Calu3 (cell line): ENCODE measurements around the gene PPM1G. TPM values are rescaled to one million over a fixed set of nuclear protein-coding genes. Genes with fewer than 3 reads are reported as not detected.
"Not testable (repeated sequence)": the region's sequence is repeated elsewhere in the genome, so short reads cannot be mapped to it uniquely, and the experiment has no call there.

Experiments used
- BruUV-seq: library from RNA; stranded (reverse); fragments of 400-500 nt; replicated peaks from 2 replicates; lab custom pipeline; 2021; lab: Mats Ljungman, UMichigan
- CTCF ChIA-PET: fragments of 300-600 bp; sonication (Branson Sonifier 250); formaldehyde crosslinking; loops from one replicate; lab custom pipeline; 2022; ENCODE audit warnings: antibody characterized with exemption; lab: Charles Lee
- DNase-seq: peaks from one replicate; pipeline ENCODE4 v3.0.0; 2022
- H3K27ac Mint-ChIP-seq: one replicate; pipeline ENCODE4 v1.8.0; 2022; ENCODE audit warnings: mixed read lengths; ENCODE audit not compliant: unreplicated experiment
- H3K27me3 Mint-ChIP-seq: one replicate; pipeline ENCODE4 v1.8.0; 2022; ENCODE audit warnings: mixed read lengths; ENCODE audit not compliant: unreplicated experiment
- H3K36me3 Mint-ChIP-seq: one replicate; pipeline ENCODE4 v1.8.0; 2022; ENCODE audit warnings: mild to moderate bottlenecking, moderate library complexity, mixed read lengths; ENCODE audit not compliant: insufficient read depth, unreplicated experiment
- H3K4me1 Mint-ChIP-seq: one replicate; pipeline ENCODE4 v1.8.0; 2022; ENCODE audit warnings: mild to moderate bottlenecking, low read depth, mixed read lengths; ENCODE audit not compliant: unreplicated experiment
- H3K4me3 Mint-ChIP-seq: one replicate; pipeline ENCODE4 v1.8.0; 2022; ENCODE audit warnings: mild to moderate bottlenecking, low read depth, moderate library complexity, mixed read lengths; ENCODE audit not compliant: unreplicated experiment
- H3K9me3 Mint-ChIP-seq: one replicate; pipeline ENCODE4 v1.8.0; 2022; ENCODE audit warnings: low read depth, mixed read lengths; ENCODE audit not compliant: unreplicated experiment
- CTCF ChIP-seq: fragments of 200-600 bp; IDR thresholded peaks from one replicate; pipeline ENCODE4 v1.8.0; 2022; ENCODE audit warnings: antibody characterized with exemption; ENCODE audit not compliant: unreplicated experiment
- intact Hi-C: fragments of 100-400 bp; cut with micrococcal nuclease; formaldehyde crosslinking; loops from one replicate; pipeline ENCODE4 v1.10.0; 2022; ENCODE audit not compliant: unreplicated experiment
- total RNA-seq: library from RNA; stranded (reverse); gene quantifications from 2 replicates; pipeline ENCODE4 v1.2.3, GENCODE V29; 2022

The PPM1G gene
- total RNA-seq, 1 experiment from 2014 or later: 118 TPM

DNA sequence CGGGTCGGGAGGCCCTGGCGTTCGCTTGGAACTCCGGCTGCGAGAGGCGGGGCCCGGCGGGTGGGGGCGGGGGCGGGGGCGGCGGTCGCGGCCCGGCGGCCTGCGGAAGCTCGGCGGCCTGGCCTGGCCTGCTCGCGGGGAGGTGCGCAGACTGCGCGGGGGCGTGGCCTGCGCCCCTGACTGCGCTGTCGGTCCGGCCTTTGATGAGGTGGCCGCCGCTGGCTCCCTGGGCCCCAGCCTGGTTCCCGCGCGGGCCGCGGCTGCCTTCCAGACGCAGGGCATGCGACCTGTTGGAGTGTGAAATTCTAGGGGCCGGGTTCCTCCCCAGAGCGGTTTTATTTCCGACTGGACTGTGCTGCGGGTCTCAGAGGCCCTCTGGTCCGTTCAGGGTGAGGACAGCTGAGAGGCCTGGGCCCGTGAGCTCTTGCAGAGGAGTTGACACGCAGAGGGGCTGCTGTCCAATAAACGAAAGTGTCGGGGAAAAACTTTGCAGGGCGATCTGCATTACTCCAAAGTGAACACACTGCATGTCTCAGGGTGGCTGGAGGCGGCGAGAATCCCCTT lies 19.7 kb upstream of the PPM1G start:
- no TSS peak for BruUV-seq
- intact Hi-C loops: no loop called here
- no peak for TF ChIP-seq CTCF
- H3K27ac Mint-ChIP-seq: peak overlapping the region; percentile 77
- H3K36me3 Mint-ChIP-seq: peaks cover 39% of the 10 kb centered on the region
- H3K27me3 Mint-ChIP-seq: no peaks in the 10 kb centered on the region
- DNase-seq: peak; percentile 89
- H3K4me1 Mint-ChIP-seq: no peaks in the 10 kb centered on the region
- peak overlapping the region; percentile 97 for H3K4me3 Mint-ChIP-seq
- H3K9me3 Mint-ChIP-seq: no peaks in the 10 kb centered on the region
- CTCF ChIA-PET: interaction anchor here (0.5 to 3.0 kb wide), 5 partner anchors 10 to 254 kb away, joined by 3 to 18 read pairs (median 3); partner anchors contain the start of gene PPM1G

DNA sequence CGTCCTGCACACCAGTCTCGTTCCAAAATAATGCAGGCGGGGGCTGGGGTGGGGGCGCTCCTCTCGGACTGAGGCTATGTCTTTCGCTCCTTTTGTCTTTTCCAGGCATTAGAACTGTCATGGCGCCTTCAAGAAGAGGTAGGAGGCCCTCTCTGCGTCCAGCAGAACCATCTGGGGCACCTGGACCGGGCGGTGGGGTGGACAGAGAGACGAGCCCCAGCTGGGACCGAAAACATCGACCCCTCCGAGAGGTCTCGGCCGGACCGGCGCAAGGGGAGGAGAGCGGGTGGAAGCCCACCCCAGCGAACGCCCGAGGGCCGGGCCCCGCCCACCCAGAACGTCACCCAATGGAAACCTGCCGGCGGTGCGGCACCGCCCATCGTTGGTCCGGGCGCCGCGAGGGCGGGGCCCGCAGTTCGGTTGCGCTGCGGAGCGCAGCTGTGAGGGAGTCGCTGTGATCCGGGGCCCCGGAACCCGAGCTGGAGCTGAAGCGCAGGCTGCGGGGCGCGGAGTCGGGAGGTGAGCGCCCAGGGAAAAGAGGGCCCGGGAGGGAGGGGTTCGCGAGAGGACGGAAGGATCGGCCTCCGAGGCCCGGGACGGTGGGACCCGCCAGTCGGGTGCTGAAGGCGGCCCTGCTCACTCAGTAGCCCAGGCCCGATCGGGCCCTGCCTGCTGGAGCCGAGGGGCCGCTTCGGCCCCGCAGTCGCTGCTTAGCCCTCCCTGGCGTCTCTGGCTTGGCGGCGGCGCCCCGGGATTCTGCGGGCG lies 19.0 kb upstream of the PPM1G start, which contains the start of gene NRBP1:
Gene NRBP1 (plus strand): TSS at position 419 of the 765 bp plus-strand sequence. CDS start 4,643 bp downstream, outside the sequence.
- intact Hi-C loops: no loop called here
- CTCF ChIA-PET: interaction anchor here (1.2 to 3.0 kb wide), 3 partner anchors 10 to 255 kb away, joined by 3 to 18 read pairs (median 3); partner anchors contain the start of gene PPM1G
- Mint-ChIP-seq H3K9me3 (no peaks in the 10 kb centered on the region), H3K36me3 (peaks cover 34% of the 10 kb centered on the region), H3K4me3 (peak within 1 kb of the TSS; percentile 97), H3K27ac (peak within 1 kb of the TSS; percentile 77), H3K27me3 (no peaks in the 10 kb centered on the region), H3K4me1 (no peaks in the 10 kb centered on the region)
- peak; percentile 97 for DNase-seq
- no TSS peak for BruUV-seq
- no peak for TF ChIP-seq CTCF

GRCh38 chr2:27427863-27428212 lies 18.4 kb upstream of the PPM1G start:
- no peak for TF ChIP-seq CTCF
- CTCF ChIA-PET: interaction anchor here (3.0 kb wide), 1 partner anchor 19 kb away, joined by 18 read pairs; the partner anchor contains the start of gene PPM1G
- no peak for DNase-seq
- BruUV-seq: no TSS peak
- intact Hi-C loops: no loop called here
- H3K4me3 Mint-ChIP-seq: peak overlapping the region; percentile 97
- H3K27me3 Mint-ChIP-seq: no peaks in the 10 kb centered on the region
- peaks cover 29% of the 10 kb centered on the region for H3K36me3 Mint-ChIP-seq
- peak overlapping the region; percentile 69 for H3K27ac Mint-ChIP-seq
- no peaks in the 10 kb centered on the region for H3K4me1 Mint-ChIP-seq
- H3K9me3 Mint-ChIP-seq: no peaks in the 10 kb centered on the region

DNA sequence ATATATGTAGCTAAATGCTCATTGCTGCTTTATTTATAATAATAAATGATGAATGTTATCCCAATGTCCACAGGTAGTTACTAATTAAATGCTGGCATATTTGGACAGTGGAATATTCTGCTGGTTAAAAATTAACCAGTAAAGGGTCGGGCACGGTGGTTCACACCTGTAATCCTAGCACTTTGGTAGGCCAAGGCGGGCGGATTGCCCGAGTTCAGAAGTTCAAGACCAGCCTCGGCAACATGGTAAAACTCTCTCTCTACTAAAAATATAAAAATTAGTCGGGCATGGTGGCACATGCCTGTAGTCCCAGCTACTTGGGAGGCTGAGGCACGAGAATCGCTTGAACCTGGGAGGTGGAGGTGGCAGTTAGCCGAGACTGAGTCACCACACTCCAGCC lies 15.6 kb upstream of the PPM1G start:
- H3K4me3 Mint-ChIP-seq, intact Hi-C loops, H3K9me3 Mint-ChIP-seq, H3K27ac Mint-ChIP-seq, DNase-seq, H3K27me3 Mint-ChIP-seq, BruUV-seq, H3K4me1 Mint-ChIP-seq: not testable (repeated sequence)
- peaks cover 28% of the 10 kb centered on the region for H3K36me3 Mint-ChIP-seq
- CTCF ChIA-PET: interaction anchor here (0.7 kb wide), 1 partner anchor 11 kb away, joined by 4 read pairs; no protein-coding TSS in a partner anchor
